ENCODE measurements around the gene LRIG3.

The LRIG3 gene

GRCh38 chr12:58916921-58917511 is 3.3 kb downstream of the LRIG3 start:
- peak; percentile 69 for DNase-seq (ENCODE audit: low read depth)
- H3K4me3 ChIP-seq (ENCODE audit: low read length): peak overlapping the region; percentile 84
- TF ChIP-seq CTCF (conservative IDR thresholded peaks at IDR 0.05; ENCODE audit: low read depth, low read length): no peak

- TF ChIP-seq CTCF (conservative IDR thresholded peaks at IDR 0.05; ENCODE audit: low read depth, low read length): no peak
- H3K4me3 ChIP-seq (ENCODE audit: low read length): no peak overlapping the region
- DNase-seq (ENCODE audit: low read depth): no peak
Observed at GRCh38 chr12:58916161-58916621, 4.1 kb downstream of the LRIG3 start.

GRCh38 chr12:58915634-58916033 is 4.7 kb downstream of the LRIG3 start:
- DNase-seq (ENCODE audit: low read depth): no peak
- no peak for TF ChIP-seq CTCF (conservative IDR thresholded peaks at IDR 0.05; ENCODE audit: low read depth, low read length)
- no peak overlapping the region for H3K4me3 ChIP-seq (ENCODE audit: low read length)

- no peak for DNase-seq (ENCODE audit: low read depth)
- TF ChIP-seq CTCF (conservative IDR thresholded peaks at IDR 0.05; ENCODE audit: low read depth, low read length): no peak
- no peak overlapping the region for H3K4me3 ChIP-seq (ENCODE audit: low read length)
Observed at GRCh38 chr12:58915037-58915436, 5.3 kb downstream of the LRIG3 start.

- TF ChIP-seq CTCF (conservative IDR thresholded peaks at IDR 0.05; ENCODE audit: low read depth, low read length): no peak
- DNase-seq (ENCODE audit: low read depth): no peak
- H3K4me3 ChIP-seq (ENCODE audit: low read length): no peak overlapping the region
Observed at GRCh38 chr12:58914457-58914856, 5.8 kb downstream of the LRIG3 start.

GRCh38 chr12:58907391-58907790 is 12.9 kb downstream of the LRIG3 start:
- no peak for DNase-seq (ENCODE audit: low read depth)
- no peak for TF ChIP-seq CTCF (conservative IDR thresholded peaks at IDR 0.05; ENCODE audit: low read depth, low read length)
- no peak overlapping the region for H3K4me3 ChIP-seq (ENCODE audit: low read length)

- H3K4me3 ChIP-seq (ENCODE audit: low read length): no peak overlapping the region
- TF ChIP-seq CTCF (conservative IDR thresholded peaks at IDR 0.05; ENCODE audit: low read depth, low read length): no peak
- DNase-seq (ENCODE audit: low read depth): no peak
Observed at GRCh38 chr12:58906917-58907316, 13.4 kb downstream of the LRIG3 start.

Data from retinal pigment epithelial cell (primary cell).